ENCODE measurements around the gene TSPAN18.

DNA sequence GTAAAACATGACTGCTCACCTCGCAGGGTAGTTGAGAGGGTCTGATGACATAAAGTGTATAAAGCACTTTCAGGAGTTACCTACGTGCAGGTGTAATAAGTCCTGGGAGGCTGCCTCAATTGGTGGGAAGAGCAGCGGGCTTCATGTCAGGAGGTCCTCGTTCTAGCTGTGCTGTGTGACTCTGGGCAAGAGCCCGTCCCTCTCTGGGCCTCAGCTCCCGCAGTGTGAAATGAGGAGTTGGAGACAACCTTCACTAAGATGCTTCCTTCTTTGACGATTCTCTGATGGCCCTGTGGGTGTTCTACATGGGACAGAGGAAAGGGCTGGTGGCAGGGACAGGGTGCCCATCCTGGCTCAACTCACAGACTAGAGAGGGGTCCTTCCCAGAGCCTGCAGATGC, 166.1 kb downstream of the TSPAN18 start:
- TF ChIP-seq, protein P1, sequence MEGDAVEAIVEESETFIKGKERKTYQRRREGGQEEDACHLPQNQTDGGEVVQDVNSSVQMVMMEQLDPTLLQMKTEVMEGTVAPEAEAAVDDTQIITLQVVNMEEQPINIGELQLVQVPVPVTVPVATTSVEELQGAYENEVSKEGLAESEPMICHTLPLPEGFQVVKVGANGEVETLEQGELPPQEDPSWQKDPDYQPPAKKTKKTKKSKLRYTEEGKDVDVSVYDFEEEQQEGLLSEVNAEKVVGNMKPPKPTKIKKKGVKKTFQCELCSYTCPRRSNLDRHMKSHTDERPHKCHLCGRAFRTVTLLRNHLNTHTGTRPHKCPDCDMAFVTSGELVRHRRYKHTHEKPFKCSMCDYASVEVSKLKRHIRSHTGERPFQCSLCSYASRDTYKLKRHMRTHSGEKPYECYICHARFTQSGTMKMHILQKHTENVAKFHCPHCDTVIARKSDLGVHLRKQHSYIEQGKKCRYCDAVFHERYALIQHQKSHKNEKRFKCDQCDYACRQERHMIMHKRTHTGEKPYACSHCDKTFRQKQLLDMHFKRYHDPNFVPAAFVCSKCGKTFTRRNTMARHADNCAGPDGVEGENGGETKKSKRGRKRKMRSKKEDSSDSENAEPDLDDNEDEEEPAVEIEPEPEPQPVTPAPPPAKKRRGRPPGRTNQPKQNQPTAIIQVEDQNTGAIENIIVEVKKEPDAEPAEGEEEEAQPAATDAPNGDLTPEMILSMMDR (conservative IDR thresholded peaks at IDR 0.05; ENCODE audit: low read length), result no peak
- TF ChIP-seq EZH2phosphoT487 (IDR thresholded peaks at IDR 0.05; ENCODE audit: borderline replicate concordance), result no peak
